GM23338 (cell line): Measurements from ENCODE around the gene BLM. TPM values are rescaled to one million over a fixed set of nuclear protein-coding genes. Genes with fewer than 3 reads are reported as not detected.

Source experiments
- ATAC-seq: fragments of 200-7000 bp; cut with Tn5 transposase; 3 replicates; pipeline ENCODE4 v1.9.1; 2020
- DNase-seq: peaks from one replicate; pipeline ENCODE4 v3.0.0-alpha.2; 2015; ENCODE audit warnings: low spot score
- H2AFZ ChIP-seq: fragments of 200-600 bp; sonication (generic); 2 replicates; pipeline ENCODE4 v1.8.0; 2016; ENCODE audit warnings: antibody characterized with exemption, mild to moderate bottlenecking, moderate library complexity
- H3F3A ChIP-seq: fragments of 200-600 bp; sonication (generic); replicated peaks from 2 replicates; pipeline ENCODE4 v1.8.0; 2017; ENCODE audit warnings: antibody characterized with exemption, mixed run types, low read depth
- H3K27ac ChIP-seq: fragments of 200-600 bp; sonication (generic); 2 replicates; pipeline ENCODE4 v1.6.1; 2016; ENCODE audit warnings: low read depth
- H3K27me3 ChIP-seq: fragments of 200-600 bp; sonication (generic); 2 replicates; pipeline ENCODE4 v1.8.0; 2016; ENCODE audit warnings: mild to moderate bottlenecking, mixed run types, moderate library complexity; ENCODE audit not compliant: insufficient read depth
- H3K36me3 ChIP-seq: fragments of 200-600 bp; sonication (generic); 2 replicates; pipeline ENCODE4 v1.8.0; 2016; ENCODE audit warnings: mild to moderate bottlenecking; ENCODE audit not compliant: insufficient read depth
- H3K4me1 ChIP-seq: fragments of 200-600 bp; sonication (generic); 2 replicates; pipeline ENCODE4 v1.8.0; 2016; ENCODE audit warnings: mild to moderate bottlenecking, moderate library complexity; ENCODE audit not compliant: insufficient read depth
- H3K4me2 ChIP-seq: fragments of 200-600 bp; sonication (generic); 2 replicates; pipeline ENCODE4 v1.7.1; 2017; ENCODE audit warnings: mixed run types
- H3K4me3 ChIP-seq: fragments of 200-600 bp; sonication (generic); 2 replicates; pipeline ENCODE4 v1.6.1; 2016; ENCODE audit warnings: mixed run types
- H3K79me2 ChIP-seq: fragments of 200-600 bp; sonication (generic); replicated peaks from 2 replicates; pipeline ENCODE4 v1.8.0; 2017; ENCODE audit warnings: mild to moderate bottlenecking; ENCODE audit not compliant: insufficient read depth
- H3K9me2 ChIP-seq: fragments of 200-600 bp; sonication (generic); 2 replicates; pipeline ENCODE4 v1.8.0; 2017; ENCODE audit not compliant: insufficient read depth
- H4K20me1 ChIP-seq: fragments of 200-600 bp; sonication (generic); replicated peaks from 2 replicates; pipeline ENCODE4 v1.8.0; 2017; ENCODE audit warnings: mild to moderate bottlenecking; ENCODE audit not compliant: insufficient read depth
- H3K27ac Mint-ChIP-seq: 2 replicates; pipeline ENCODE4 v1.8.0; 2020; ENCODE audit warnings: inconsistent platforms, mild to moderate bottlenecking, moderate library complexity, mixed read lengths
- H3K27me3 Mint-ChIP-seq: 3 replicates; pipeline ENCODE4 v1.8.0; 2022; ENCODE audit warnings: low read depth, mild to moderate bottlenecking, moderate library complexity, mixed read lengths, inconsistent platforms; ENCODE audit not compliant: insufficient read depth, poor library complexity
- H3K36me3 Mint-ChIP-seq: 3 replicates; pipeline ENCODE4 v1.8.0; 2021; ENCODE audit warnings: low read depth, mild to moderate bottlenecking, inconsistent platforms, moderate library complexity, mixed read lengths
- H3K4me1 Mint-ChIP-seq: 3 replicates; pipeline ENCODE4 v1.8.0; 2020; ENCODE audit warnings: mild to moderate bottlenecking, inconsistent platforms, mixed read lengths
- H3K4me3 Mint-ChIP-seq: 3 replicates; pipeline ENCODE4 v1.8.0; 2021; ENCODE audit warnings: moderate library complexity, mild to moderate bottlenecking, inconsistent platforms, mixed read lengths
- H3K9me3 Mint-ChIP-seq: 3 replicates; pipeline ENCODE4 v1.8.0; 2020; ENCODE audit warnings: moderate library complexity, mild to moderate bottlenecking, inconsistent platforms, mixed read lengths
- CREB1 ChIP-seq: fragments of 250-450 bp; sonication (Bioruptor Pico); IDR thresholded peaks from 2 replicates; pipeline ENCODE4 v1.5.0; 2020; ENCODE audit warnings: low read depth, mild to moderate bottlenecking, moderate library complexity
- EZH2 ChIP-seq: fragments of 200-600 bp; sonication (generic); IDR thresholded peaks from one replicate; pipeline ENCODE4 v1.8.0; 2017; ENCODE audit warnings: antibody characterized with exemption, mild to moderate bottlenecking, low read depth; ENCODE audit not compliant: unreplicated experiment
- EZH2phosphoT487 ChIP-seq: fragments of 200-600 bp; sonication (generic); IDR thresholded peaks from one replicate; pipeline ENCODE4 v1.8.1; 2018; ENCODE audit warnings: antibody characterized with exemption; ENCODE audit not compliant: unreplicated experiment
- JUNB ChIP-seq: IDR thresholded peaks from one replicate; pipeline ENCODE4 v1.6.1; 2016; ENCODE audit warnings: antibody characterized with exemption; ENCODE audit not compliant: unreplicated experiment
- NANOG ChIP-seq: IDR thresholded peaks from 2 replicates; pipeline ENCODE4 v1.6.1; 2016; ENCODE audit warnings: antibody characterized with exemption, borderline replicate concordance
- POLR2AphosphoS5 ChIP-seq: IDR thresholded peaks from 2 replicates; pipeline ENCODE4 v1.6.1; 2016; ENCODE audit warnings: antibody characterized with exemption, low read depth
- STAT1 ChIP-seq: IDR thresholded peaks from one replicate; pipeline ENCODE4 v1.6.1; 2016; ENCODE audit warnings: antibody characterized with exemption; ENCODE audit not compliant: unreplicated experiment
- ZNF114 ChIP-seq: fragments of 250-450 bp; sonication (Bioruptor Pico); IDR thresholded peaks from 2 replicates; pipeline ENCODE4 v1.5.0; 2020; ENCODE audit warnings: mild to moderate bottlenecking, moderate library complexity
- ZNF331 ChIP-seq: fragments of 250-450 bp; sonication (Bioruptor Pico); IDR thresholded peaks from 2 replicates; pipeline ENCODE4 v1.5.0; 2020; ENCODE audit warnings: low read depth, mild to moderate bottlenecking, moderate library complexity
- polyA plus RNA-seq: library from polyadenylated mRNA; unstranded; fragments of >200 nt; fragmentation: Nextera tagmentation; extraction: Ambion mirVana; gene quantifications from 2 replicates; pipeline ENCODE4 v1.2.1, GENCODE V29; 2016
- total RNA-seq: library from RNA; depleted of rRNA; stranded (reverse); fragments of >200 nt; shearing (Covaris generic); gene quantifications from 2 replicates; pipeline ENCODE4 v1.2.3, GENCODE V29; 2014
- TF ChIP-seq, protein P1 (sequence below), 2 experiments: fragments of 200-600 bp in 1 of 2; sonication (generic) in 1 of 2; conservative IDR thresholded peaks; 2 replicates each; pipeline versions ENCODE4 v1.5.1 to v1.6.1; 2016 to 2017; ENCODE audit warnings: antibody characterized with exemption in 2 of 2, low read depth in 2 of 2, mild to moderate bottlenecking in 2 of 2, moderate library complexity in 1 of 2
- TF ChIP-seq, protein P2 (sequence below): IDR thresholded peaks from 2 replicates; pipeline ENCODE4 v1.6.1; 2016; ENCODE audit warnings: antibody characterized with exemption
- TF ChIP-seq, protein P3 (sequence below): IDR thresholded peaks from one replicate; pipeline ENCODE4 v1.6.1; 2018; ENCODE audit warnings: antibody characterized with exemption; ENCODE audit not compliant: unreplicated experiment
- TF ChIP-seq, protein P4 (sequence below): fragments of 250-450 bp; sonication (Bioruptor Pico); IDR thresholded peaks from 2 replicates; pipeline ENCODE4 v1.5.0; 2020; ENCODE audit warnings: mild to moderate bottlenecking, moderate library complexity

The BLM gene
- total and polyA plus RNA-seq, 2 experiments from 2014 or later, result 43.1 to 43.3 TPM

DNA sequence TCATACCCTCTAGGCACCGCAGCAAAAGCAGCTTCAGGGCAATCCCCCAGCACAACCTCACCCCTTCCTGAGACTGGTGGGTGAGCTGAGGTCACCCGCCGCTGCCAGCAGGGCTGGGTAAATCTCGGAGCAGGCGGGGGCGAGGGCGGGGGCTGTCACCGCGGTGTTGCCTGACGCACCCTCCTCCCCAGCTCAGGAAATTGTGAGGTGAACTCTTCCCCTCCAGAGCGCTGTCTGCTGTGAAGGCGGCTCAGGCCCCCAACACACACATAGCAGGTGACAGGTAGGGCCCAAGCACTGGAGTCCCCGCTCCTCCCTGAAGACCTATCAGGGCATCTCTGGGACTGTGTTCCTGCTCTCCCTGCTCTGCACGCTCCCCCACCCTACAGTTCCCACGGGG is 121.0 kb downstream of the BLM start:
- ATAC-seq, result no peak
- DNase-seq, result no peak
- no peak overlapping the region for H3K27ac Mint-ChIP-seq

More for the DNA sequence above, 121.0 kb downstream of the BLM start:
- H3K4me1 ChIP-seq, result peaks cover 35% of the 10 kb centered on the region
- peaks cover 21% of the 10 kb centered on the region for H3K27me3 Mint-ChIP-seq
- no peaks in the 10 kb centered on the region for H4K20me1 ChIP-seq
- no peak overlapping the region for H3K4me3 Mint-ChIP-seq
- H3K9me3 Mint-ChIP-seq, result no peaks in the 10 kb centered on the region
- H2AFZ ChIP-seq, result peak overlapping the region; percentile 52; the same call in 1 of the 2 replicates
- H3K4me2 ChIP-seq, result no peak overlapping the region
- no peak for TF ChIP-seq NANOG
- TF ChIP-seq STAT1, result no peak
- TF ChIP-seq, protein P1, sequence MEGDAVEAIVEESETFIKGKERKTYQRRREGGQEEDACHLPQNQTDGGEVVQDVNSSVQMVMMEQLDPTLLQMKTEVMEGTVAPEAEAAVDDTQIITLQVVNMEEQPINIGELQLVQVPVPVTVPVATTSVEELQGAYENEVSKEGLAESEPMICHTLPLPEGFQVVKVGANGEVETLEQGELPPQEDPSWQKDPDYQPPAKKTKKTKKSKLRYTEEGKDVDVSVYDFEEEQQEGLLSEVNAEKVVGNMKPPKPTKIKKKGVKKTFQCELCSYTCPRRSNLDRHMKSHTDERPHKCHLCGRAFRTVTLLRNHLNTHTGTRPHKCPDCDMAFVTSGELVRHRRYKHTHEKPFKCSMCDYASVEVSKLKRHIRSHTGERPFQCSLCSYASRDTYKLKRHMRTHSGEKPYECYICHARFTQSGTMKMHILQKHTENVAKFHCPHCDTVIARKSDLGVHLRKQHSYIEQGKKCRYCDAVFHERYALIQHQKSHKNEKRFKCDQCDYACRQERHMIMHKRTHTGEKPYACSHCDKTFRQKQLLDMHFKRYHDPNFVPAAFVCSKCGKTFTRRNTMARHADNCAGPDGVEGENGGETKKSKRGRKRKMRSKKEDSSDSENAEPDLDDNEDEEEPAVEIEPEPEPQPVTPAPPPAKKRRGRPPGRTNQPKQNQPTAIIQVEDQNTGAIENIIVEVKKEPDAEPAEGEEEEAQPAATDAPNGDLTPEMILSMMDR (conservative IDR thresholded peaks at IDR 0.05; ENCODE audit: low read depth in 2 of 2), result no peak
- TF ChIP-seq EZH2, result no peak
- TF ChIP-seq, protein P2, sequence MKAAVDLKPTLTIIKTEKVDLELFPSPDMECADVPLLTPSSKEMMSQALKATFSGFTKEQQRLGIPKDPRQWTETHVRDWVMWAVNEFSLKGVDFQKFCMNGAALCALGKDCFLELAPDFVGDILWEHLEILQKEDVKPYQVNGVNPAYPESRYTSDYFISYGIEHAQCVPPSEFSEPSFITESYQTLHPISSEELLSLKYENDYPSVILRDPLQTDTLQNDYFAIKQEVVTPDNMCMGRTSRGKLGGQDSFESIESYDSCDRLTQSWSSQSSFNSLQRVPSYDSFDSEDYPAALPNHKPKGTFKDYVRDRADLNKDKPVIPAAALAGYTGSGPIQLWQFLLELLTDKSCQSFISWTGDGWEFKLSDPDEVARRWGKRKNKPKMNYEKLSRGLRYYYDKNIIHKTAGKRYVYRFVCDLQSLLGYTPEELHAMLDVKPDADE, result no peak
- TF ChIP-seq, protein P3, sequence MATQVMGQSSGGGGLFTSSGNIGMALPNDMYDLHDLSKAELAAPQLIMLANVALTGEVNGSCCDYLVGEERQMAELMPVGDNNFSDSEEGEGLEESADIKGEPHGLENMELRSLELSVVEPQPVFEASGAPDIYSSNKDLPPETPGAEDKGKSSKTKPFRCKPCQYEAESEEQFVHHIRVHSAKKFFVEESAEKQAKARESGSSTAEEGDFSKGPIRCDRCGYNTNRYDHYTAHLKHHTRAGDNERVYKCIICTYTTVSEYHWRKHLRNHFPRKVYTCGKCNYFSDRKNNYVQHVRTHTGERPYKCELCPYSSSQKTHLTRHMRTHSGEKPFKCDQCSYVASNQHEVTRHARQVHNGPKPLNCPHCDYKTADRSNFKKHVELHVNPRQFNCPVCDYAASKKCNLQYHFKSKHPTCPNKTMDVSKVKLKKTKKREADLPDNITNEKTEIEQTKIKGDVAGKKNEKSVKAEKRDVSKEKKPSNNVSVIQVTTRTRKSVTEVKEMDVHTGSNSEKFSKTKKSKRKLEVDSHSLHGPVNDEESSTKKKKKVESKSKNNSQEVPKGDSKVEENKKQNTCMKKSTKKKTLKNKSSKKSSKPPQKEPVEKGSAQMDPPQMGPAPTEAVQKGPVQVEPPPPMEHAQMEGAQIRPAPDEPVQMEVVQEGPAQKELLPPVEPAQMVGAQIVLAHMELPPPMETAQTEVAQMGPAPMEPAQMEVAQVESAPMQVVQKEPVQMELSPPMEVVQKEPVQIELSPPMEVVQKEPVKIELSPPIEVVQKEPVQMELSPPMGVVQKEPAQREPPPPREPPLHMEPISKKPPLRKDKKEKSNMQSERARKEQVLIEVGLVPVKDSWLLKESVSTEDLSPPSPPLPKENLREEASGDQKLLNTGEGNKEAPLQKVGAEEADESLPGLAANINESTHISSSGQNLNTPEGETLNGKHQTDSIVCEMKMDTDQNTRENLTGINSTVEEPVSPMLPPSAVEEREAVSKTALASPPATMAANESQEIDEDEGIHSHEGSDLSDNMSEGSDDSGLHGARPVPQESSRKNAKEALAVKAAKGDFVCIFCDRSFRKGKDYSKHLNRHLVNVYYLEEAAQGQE, result no peak
- no peak for TF ChIP-seq ZNF331
- no peak for TF ChIP-seq EZH2phosphoT487
- TF ChIP-seq, protein P4, sequence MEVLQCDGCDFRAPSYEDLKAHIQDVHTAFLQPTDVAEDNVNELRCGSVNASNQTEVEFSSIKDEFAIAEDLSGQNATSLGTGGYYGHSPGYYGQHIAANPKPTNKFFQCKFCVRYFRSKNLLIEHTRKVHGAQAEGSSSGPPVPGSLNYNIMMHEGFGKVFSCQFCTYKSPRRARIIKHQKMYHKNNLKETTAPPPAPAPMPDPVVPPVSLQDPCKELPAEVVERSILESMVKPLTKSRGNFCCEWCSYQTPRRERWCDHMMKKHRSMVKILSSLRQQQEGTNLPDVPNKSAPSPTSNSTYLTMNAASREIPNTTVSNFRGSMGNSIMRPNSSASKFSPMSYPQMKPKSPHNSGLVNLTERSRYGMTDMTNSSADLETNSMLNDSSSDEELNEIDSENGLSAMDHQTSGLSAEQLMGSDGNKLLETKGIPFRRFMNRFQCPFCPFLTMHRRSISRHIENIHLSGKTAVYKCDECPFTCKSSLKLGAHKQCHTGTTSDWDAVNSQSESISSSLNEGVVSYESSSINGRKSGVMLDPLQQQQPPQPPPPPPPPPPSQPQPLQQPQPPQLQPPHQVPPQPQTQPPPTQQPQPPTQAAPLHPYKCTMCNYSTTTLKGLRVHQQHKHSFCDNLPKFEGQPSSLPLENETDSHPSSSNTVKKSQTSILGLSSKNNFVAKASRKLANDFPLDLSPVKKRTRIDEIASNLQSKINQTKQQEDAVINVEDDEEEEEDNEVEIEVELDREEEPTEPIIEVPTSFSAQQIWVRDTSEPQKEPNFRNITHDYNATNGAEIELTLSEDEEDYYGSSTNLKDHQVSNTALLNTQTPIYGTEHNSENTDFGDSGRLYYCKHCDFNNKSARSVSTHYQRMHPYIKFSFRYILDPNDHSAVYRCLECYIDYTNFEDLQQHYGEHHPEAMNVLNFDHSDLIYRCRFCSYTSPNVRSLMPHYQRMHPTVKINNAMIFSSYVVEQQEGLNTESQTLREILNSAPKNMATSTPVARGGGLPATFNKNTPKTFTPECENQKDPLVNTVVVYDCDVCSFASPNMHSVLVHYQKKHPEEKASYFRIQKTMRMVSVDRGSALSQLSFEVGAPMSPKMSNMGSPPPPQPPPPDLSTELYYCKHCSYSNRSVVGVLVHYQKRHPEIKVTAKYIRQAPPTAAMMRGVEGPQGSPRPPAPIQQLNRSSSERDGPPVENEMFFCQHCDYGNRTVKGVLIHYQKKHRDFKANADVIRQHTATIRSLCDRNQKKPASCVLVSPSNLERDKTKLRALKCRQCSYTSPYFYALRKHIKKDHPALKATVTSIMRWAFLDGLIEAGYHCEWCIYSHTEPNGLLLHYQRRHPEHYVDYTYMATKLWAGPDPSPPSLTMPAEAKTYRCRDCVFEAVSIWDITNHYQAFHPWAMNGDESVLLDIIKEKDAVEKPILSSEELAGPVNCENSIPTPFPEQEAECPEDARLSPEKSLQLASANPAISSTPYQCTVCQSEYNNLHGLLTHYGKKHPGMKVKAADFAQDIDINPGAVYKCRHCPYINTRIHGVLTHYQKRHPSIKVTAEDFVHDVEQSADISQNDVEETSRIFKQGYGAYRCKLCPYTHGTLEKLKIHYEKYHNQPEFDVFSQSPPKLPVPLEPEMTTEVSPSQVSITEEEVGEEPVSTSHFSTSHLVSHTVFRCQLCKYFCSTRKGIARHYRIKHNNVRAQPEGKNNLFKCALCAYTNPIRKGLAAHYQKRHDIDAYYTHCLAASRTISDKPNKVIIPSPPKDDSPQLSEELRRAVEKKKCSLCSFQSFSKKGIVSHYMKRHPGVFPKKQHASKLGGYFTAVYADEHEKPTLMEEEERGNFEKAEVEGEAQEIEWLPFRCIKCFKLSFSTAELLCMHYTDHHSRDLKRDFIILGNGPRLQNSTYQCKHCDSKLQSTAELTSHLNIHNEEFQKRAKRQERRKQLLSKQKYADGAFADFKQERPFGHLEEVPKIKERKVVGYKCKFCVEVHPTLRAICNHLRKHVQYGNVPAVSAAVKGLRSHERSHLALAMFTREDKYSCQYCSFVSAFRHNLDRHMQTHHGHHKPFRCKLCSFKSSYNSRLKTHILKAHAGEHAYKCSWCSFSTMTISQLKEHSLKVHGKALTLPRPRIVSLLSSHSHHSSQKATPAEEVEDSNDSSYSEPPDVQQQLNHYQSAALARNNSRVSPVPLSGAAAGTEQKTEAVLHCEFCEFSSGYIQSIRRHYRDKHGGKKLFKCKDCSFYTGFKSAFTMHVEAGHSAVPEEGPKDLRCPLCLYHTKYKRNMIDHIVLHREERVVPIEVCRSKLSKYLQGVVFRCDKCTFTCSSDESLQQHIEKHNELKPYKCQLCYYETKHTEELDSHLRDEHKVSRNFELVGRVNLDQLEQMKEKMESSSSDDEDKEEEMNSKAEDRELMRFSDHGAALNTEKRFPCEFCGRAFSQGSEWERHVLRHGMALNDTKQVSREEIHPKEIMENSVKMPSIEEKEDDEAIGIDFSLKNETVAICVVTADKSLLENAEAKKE (CRISPR knock-in tag), result no peak
- no peak for TF ChIP-seq CREB1
- no peak for TF ChIP-seq POLR2AphosphoS5
- TF ChIP-seq ZNF114 (CRISPR knock-in tag), result no peak
- no peak for TF ChIP-seq JUNB
- H3K79me2 ChIP-seq, result no peaks in the 10 kb centered on the region
- no peaks in the 10 kb centered on the region for H3K9me2 ChIP-seq
- no peaks in the 10 kb centered on the region for H3K27me3 ChIP-seq
- no peak overlapping the region for H3K27ac ChIP-seq
- peaks cover 50% of the 10 kb centered on the region for H3K4me1 Mint-ChIP-seq
- H3K36me3 ChIP-seq, result no peaks in the 10 kb centered on the region
- H3K36me3 Mint-ChIP-seq, result no peaks in the 10 kb centered on the region
- peaks cover 19% of the 10 kb centered on the region; the same call in 1 of the 2 replicates for H3F3A ChIP-seq
- H3K4me3 ChIP-seq, result no peak overlapping the region
